HepG2 (cell line): ENCODE data around the gene EBP. TPM values are rescaled to one million over a fixed set of nuclear protein-coding genes. Genes with fewer than 3 reads are reported as not detected.

Source experiments
- FOXC1 ChIP-seq: sonication (generic); formaldehyde crosslinking; IDR thresholded peaks from 2 replicates; pipeline ENCODE4 v1.8.0; 2022; ENCODE audit warnings: mild to moderate bottlenecking, missing genetic modification reagents, borderline replicate concordance
- FOXK2 ChIP-seq: fragments of 450-650 bp; IDR thresholded peaks from 2 replicates; pipeline ENCODE4 v1.6.1; 2016
- JDP2 ChIP-seq: sonication (generic); formaldehyde crosslinking; IDR thresholded peaks from 2 replicates; pipeline ENCODE4 v1.8.1; 2022; ENCODE audit warnings: missing genetic modification reagents, borderline replicate concordance
- KMT2B ChIP-seq: IDR thresholded peaks from 2 replicates; pipeline ENCODE4 v1.6.1; 2016; ENCODE audit warnings: missing genetic modification reagents, missing compliant biosample characterization
- NFATC3 ChIP-seq: sonication (generic); formaldehyde crosslinking; IDR thresholded peaks from 2 replicates; pipeline ENCODE4 v1.5.1; 2020; ENCODE audit warnings: mild to moderate bottlenecking, missing genetic modification reagents
- PAWR ChIP-seq: sonication (generic); formaldehyde crosslinking; IDR thresholded peaks from 2 replicates; pipeline ENCODE4 v1.4.0; 2020; ENCODE audit warnings: missing genetic modification reagents, mild to moderate bottlenecking, borderline replicate concordance
- TARDBP ChIP-seq: sonication (generic); formaldehyde crosslinking; IDR thresholded peaks from 2 replicates; pipeline ENCODE4 v1.8.0; 2022; ENCODE audit warnings: mild to moderate bottlenecking, missing genetic modification reagents
- TMF1 ChIP-seq: sonication (generic); formaldehyde crosslinking; IDR thresholded peaks from 2 replicates; pipeline ENCODE4 v1.8.1; 2022; ENCODE audit warnings: low read depth, missing genetic modification reagents
- TOE1 ChIP-seq: sonication (generic); formaldehyde crosslinking; IDR thresholded peaks from 2 replicates; pipeline ENCODE4 v1.4.0; 2020; ENCODE audit warnings: mild to moderate bottlenecking, missing genetic modification reagents
- ZNF317 ChIP-seq: sonication (generic); formaldehyde crosslinking; IDR thresholded peaks from 2 replicates; pipeline ENCODE4 v1.5.0; 2020; ENCODE audit warnings: mild to moderate bottlenecking, missing genetic modification reagents
- ZNF570 ChIP-seq: sonication (generic); formaldehyde crosslinking; IDR thresholded peaks from 2 replicates; pipeline ENCODE4 v1.4.0; 2020; ENCODE audit warnings: mild to moderate bottlenecking, missing genetic modification reagents, borderline replicate concordance
- ZNF7 ChIP-seq: IDR thresholded peaks from 2 replicates; pipeline ENCODE4 v1.6.1; 2016; ENCODE audit warnings: missing biosample characterization, missing genetic modification reagents
- polyA plus RNA-seq, 8 experiments: library from polyadenylated mRNA; depleted of rRNA in 3 of 8; stranded (reverse) in 7 of 8; unstranded in 1 of 8; fragments of >200 nt; fragmentation: Illumina TruSeq in 4 of 8; extraction: Trizol in 4 of 8; gene quantifications; 2 replicates each; pipeline versions ENCODE4 v1.2.1 to v1.2.3, GENCODE V29; 2011 to 2016; ENCODE audit warnings: low read depth in 4 of 8, missing spikeins in 1 of 8, mixed read lengths in 1 of 8; ENCODE audit not compliant: insufficient read depth in 1 of 8
- total RNA-seq, 5 experiments: library from RNA; depleted of rRNA; stranded (reverse); fragments of >200 nt; fragmentation: Illumina TruSeq; extraction: Trizol; gene quantifications; 2 replicates each; pipeline ENCODE4 v1.2.3, GENCODE V29; 2016; ENCODE audit warnings: low read depth in 1 of 5
- TF ChIP-seq, protein P1 (sequence below), 2 experiments: sonication (generic) in 1 of 2; formaldehyde crosslinking in 1 of 2; IDR thresholded peaks; 2 replicates each; pipeline versions ENCODE4 v1.4.0 to v1.6.1; 2016 to 2020; ENCODE audit warnings: borderline replicate concordance in 1 of 2, low read depth in 1 of 2, mild to moderate bottlenecking in 1 of 2, missing genetic modification reagents in 1 of 2
- TF ChIP-seq, protein P2 (sequence below): sonication (generic); formaldehyde crosslinking; IDR thresholded peaks from 2 replicates; pipeline ENCODE4 v1.4.0; 2020; ENCODE audit warnings: missing genetic modification reagents, borderline replicate concordance
- TF ChIP-seq, protein P3 (sequence below): sonication (generic); formaldehyde crosslinking; conservative IDR thresholded peaks from 2 replicates; pipeline ENCODE4 v1.8.0; 2022; ENCODE audit warnings: low read depth, missing genetic modification reagents

The EBP gene
- total and polyA plus RNA-seq, 2 of the 13 experiments (the other 11 are each of a cell fraction or from before 2014, with no cell fraction given): 106 to 260 TPM

DNA sequence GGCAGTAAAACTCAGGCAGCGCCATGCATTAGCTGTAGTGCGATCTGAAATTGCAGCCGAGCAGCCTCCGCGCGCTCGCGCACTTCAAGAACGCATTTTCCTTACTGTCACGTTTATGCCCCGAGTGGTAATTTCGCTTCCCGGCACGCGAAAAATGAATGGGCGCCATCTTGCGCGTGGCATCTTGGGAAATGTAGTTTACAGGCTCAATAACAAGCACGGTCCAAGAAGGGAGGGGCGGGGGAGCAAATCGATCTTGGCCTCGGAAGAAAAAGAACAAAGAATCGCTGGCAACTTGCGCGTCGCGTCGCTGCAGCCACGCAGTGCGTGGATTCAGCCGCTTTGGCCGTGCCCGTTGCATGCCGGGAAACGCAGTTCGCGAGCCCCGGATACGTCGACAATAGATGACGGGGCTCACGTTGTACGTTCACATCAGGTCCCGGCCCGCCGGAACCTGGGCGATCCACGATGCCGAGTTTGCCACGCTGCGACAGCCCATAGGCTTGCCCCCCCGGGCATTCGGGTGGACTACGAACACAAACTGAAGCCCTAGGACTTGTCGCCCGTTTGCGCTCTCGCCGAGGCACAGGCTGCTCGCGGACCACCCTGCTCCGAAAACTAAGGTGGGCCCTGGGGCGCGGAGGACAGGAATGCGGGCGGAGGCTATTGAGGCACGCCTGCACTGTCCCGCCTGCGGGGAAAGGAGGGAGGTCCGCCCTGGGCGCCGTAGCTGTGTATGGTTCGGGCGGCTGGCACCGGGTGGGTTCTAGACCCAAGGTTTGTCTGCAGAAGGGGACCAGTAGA, 45.6 kb upstream of the EBP start, which contains the start of gene FTSJ1 (continued):
- TF ChIP-seq, protein P1, sequence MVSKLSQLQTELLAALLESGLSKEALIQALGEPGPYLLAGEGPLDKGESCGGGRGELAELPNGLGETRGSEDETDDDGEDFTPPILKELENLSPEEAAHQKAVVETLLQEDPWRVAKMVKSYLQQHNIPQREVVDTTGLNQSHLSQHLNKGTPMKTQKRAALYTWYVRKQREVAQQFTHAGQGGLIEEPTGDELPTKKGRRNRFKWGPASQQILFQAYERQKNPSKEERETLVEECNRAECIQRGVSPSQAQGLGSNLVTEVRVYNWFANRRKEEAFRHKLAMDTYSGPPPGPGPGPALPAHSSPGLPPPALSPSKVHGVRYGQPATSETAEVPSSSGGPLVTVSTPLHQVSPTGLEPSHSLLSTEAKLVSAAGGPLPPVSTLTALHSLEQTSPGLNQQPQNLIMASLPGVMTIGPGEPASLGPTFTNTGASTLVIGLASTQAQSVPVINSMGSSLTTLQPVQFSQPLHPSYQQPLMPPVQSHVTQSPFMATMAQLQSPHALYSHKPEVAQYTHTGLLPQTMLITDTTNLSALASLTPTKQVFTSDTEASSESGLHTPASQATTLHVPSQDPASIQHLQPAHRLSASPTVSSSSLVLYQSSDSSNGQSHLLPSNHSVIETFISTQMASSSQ (IDR thresholded peaks at IDR 0.05; ENCODE audit: low read depth): 0 out of 2 replicates have a peak, but pooled peaks have one; percentile 34
- TF ChIP-seq, protein P1 (CRISPR knock-in tag; IDR thresholded peaks at IDR 0.05; ENCODE audit: borderline replicate concordance): peak; percentile 78; the same call in 1 of the 2 replicates
- TF ChIP-seq KMT2B (CRISPR knock-in tag) (0 out of 2 replicates have a peak, but pooled peaks have one; percentile 20), ZNF7 (CRISPR knock-in tag) (no peak), TARDBP (CRISPR knock-in tag) (peak; percentile 40; the same call in 1 of the 2 replicates), ZNF317 (no peak), NFATC3 (CRISPR knock-in tag) (no peak), JDP2 (CRISPR knock-in tag) (no peak), FOXK2 (no peak), TOE1 (no peak), PAWR (CRISPR knock-in tag) (no peak), TMF1 (CRISPR knock-in tag) (no peak), ZNF570 (CRISPR knock-in tag) (no peak), FOXC1 (CRISPR knock-in tag) (peak; percentile 49; the same call in 1 of the 2 replicates)
- TF ChIP-seq, protein P2, sequence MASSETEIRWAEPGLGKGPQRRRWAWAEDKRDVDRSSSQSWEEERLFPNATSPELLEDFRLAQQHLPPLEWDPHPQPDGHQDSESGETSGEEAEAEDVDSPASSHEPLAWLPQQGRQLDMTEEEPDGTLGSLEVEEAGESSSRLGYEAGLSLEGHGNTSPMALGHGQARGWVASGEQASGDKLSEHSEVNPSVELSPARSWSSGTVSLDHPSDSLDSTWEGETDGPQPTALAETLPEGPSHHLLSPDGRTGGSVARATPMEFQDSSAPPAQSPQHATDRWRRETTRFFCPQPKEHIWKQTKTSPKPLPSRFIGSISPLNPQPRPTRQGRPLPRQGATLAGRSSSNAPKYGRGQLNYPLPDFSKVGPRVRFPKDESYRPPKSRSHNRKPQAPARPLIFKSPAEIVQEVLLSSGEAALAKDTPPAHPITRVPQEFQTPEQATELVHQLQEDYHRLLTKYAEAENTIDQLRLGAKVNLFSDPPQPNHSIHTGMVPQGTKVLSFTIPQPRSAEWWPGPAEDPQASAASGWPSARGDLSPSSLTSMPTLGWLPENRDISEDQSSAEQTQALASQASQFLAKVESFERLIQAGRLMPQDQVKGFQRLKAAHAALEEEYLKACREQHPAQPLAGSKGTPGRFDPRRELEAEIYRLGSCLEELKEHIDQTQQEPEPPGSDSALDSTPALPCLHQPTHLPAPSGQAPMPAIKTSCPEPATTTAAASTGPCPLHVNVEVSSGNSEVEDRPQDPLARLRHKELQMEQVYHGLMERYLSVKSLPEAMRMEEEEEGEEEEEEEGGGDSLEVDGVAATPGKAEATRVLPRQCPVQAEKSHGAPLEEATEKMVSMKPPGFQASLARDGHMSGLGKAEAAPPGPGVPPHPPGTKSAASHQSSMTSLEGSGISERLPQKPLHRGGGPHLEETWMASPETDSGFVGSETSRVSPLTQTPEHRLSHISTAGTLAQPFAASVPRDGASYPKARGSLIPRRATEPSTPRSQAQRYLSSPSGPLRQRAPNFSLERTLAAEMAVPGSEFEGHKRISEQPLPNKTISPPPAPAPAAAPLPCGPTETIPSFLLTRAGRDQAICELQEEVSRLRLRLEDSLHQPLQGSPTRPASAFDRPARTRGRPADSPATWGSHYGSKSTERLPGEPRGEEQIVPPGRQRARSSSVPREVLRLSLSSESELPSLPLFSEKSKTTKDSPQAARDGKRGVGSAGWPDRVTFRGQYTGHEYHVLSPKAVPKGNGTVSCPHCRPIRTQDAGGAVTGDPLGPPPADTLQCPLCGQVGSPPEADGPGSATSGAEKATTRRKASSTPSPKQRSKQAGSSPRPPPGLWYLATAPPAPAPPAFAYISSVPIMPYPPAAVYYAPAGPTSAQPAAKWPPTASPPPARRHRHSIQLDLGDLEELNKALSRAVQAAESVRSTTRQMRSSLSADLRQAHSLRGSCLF: no peak
- TF ChIP-seq, protein P3, sequence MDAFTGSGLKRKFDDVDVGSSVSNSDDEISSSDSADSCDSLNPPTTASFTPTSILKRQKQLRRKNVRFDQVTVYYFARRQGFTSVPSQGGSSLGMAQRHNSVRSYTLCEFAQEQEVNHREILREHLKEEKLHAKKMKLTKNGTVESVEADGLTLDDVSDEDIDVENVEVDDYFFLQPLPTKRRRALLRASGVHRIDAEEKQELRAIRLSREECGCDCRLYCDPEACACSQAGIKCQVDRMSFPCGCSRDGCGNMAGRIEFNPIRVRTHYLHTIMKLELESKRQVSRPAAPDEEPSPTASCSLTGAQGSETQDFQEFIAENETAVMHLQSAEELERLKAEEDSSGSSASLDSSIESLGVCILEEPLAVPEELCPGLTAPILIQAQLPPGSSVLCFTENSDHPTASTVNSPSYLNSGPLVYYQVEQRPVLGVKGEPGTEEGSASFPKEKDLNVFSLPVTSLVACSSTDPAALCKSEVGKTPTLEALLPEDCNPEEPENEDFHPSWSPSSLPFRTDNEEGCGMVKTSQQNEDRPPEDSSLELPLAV: no peak
